ENCODE data around the gene DLGAP1.
"Not testable (repeated sequence)": the region's sequence is repeated elsewhere in the genome, so short reads cannot be mapped to it uniquely, and the experiment has no call there.

GRCh38 chr18:3601106-3601755 is 853.9 kb downstream of the DLGAP1 start:
- TF ChIP-seq CTCF, POLR2A (IDR thresholded peaks at IDR 0.05): not testable (repeated sequence)

Data from testis (tissue), 2 donors.